Keratinocyte (primary cell): ENCODE measurements around the gene MYMX. TPM values are rescaled to one million over a fixed set of nuclear protein-coding genes. Genes with fewer than 3 reads are reported as not detected.

ENCODE experiments used
- DNase-seq: peaks from one replicate; pipeline ENCODE4 v3.0.0-alpha.2; 2011; ENCODE audit warnings: low read depth, missing footprints, low spot score
- FAIRE-seq: peaks from 2 replicates; lab custom pipeline; 2011; peaks lifted over from hg19 to GRCh38; lab: Jason Lieb, UNC
- H2AFZ ChIP-seq: 2 replicates; pipeline ENCODE4 v1.6.0; 2012; ENCODE audit warnings: low read length, control low read depth, inconsistent platforms; ENCODE audit not compliant: control insufficient read depth
- H3K27ac ChIP-seq: 2 replicates; pipeline ENCODE4 v1.5.1; 2011; ENCODE audit warnings: low read length; ENCODE audit not compliant: control insufficient read depth, insufficient read depth
- H3K27me3 ChIP-seq: 3 replicates; pipeline ENCODE4 v1.6.0; 2011; ENCODE audit warnings: low read length; ENCODE audit not compliant: control insufficient read depth, insufficient read depth; ENCODE audit errors: extremely low read depth
- H3K36me3 ChIP-seq, 2 experiments: 2 replicates in 1 of 2; 3 replicates in 1 of 2; pipeline ENCODE4 v1.5.1; 2011; ENCODE audit warnings: low read length in 2 of 2, mild to moderate bottlenecking in 1 of 2; ENCODE audit not compliant: control insufficient read depth in 2 of 2, insufficient read depth in 2 of 2; ENCODE audit errors: extremely low read depth in 1 of 2
- H3K4me1 ChIP-seq: 3 replicates; pipeline ENCODE4 v1.5.1; 2011; ENCODE audit warnings: low read length; ENCODE audit not compliant: control insufficient read depth, insufficient read depth; ENCODE audit errors: extremely low read depth
- H3K4me2 ChIP-seq: 3 replicates; pipeline ENCODE4 v1.6.0; 2011; ENCODE audit warnings: low read depth, low read length; ENCODE audit not compliant: control insufficient read depth, insufficient read depth; ENCODE audit errors: extremely low read depth
- H3K4me3 ChIP-seq, 3 experiments: fragments of 200-600 bp in 1 of 3; sonication (generic) in 1 of 3; 2 replicates in 2 of 3; 3 replicates in 1 of 3; pipeline ENCODE4 v1.5.1; 2011 to 2016; ENCODE audit warnings: low read length in 3 of 3, mild to moderate bottlenecking in 3 of 3, control low read depth in 2 of 3, inconsistent platforms in 1 of 3, low read depth in 1 of 3, mixed read lengths in 1 of 3, mixed run types in 1 of 3, moderate library complexity in 1 of 3; ENCODE audit not compliant: control insufficient read depth in 2 of 3, insufficient read depth in 2 of 3; ENCODE audit errors: extremely low read depth in 1 of 3
- H3K79me2 ChIP-seq: 2 replicates; pipeline ENCODE4 v1.6.0; 2012; ENCODE audit warnings: low read length; ENCODE audit not compliant: control insufficient read depth, insufficient read depth
- H3K9ac ChIP-seq: 3 replicates; pipeline ENCODE4 v1.6.0; 2011; ENCODE audit warnings: low read length; ENCODE audit not compliant: control insufficient read depth, insufficient read depth; ENCODE audit errors: extremely low read depth
- H3K9me1 ChIP-seq: 3 replicates; pipeline ENCODE4 v1.6.0; 2011; ENCODE audit warnings: low read length; ENCODE audit not compliant: control insufficient read depth, insufficient read depth; ENCODE audit errors: extremely low read depth
- H3K9me3 ChIP-seq: 2 replicates; pipeline ENCODE4 v1.5.1; 2012; ENCODE audit warnings: low read depth, low read length; ENCODE audit not compliant: control insufficient read depth
- H4K20me1 ChIP-seq: 3 replicates; pipeline ENCODE4 v1.6.0; 2011; ENCODE audit warnings: low read length; ENCODE audit not compliant: control insufficient read depth, insufficient read depth; ENCODE audit errors: extremely low read depth
- EZH2 ChIP-seq: IDR thresholded peaks from one replicate; pipeline ENCODE4 v1.6.1; 2012; ENCODE audit warnings: inconsistent platforms, mild to moderate bottlenecking, low read length, moderate library complexity
- dilution Hi-C: fragments of 300-500 bp; cut with MboI; formaldehyde crosslinking; loops from one replicate; pipeline ENCODE4 v1.7.0; 2020; ENCODE audit warnings: low sequenced_read_pairs; ENCODE audit not compliant: extremely low pct_ligation_motif_present
- polyA plus RNA-seq, 5 experiments: library from polyadenylated mRNA; depleted of rRNA in 3 of 5; stranded (reverse) in 3 of 5; stranded (forward) in 1 of 5; unstranded in 1 of 5; fragments of >200 nt; gene quantifications; 1 replicate in 1 of 5; 2 replicates in 3 of 5; 3 replicates in 1 of 5; pipeline versions ENCODE4 v1.2.1 to v1.2.3, GENCODE V29; 2011 to 2012; ENCODE audit warnings: missing spikeins in 2 of 5, low read depth in 1 of 5, low replicate concordance in 1 of 5
- TF ChIP-seq, protein P1 (sequence below), 3 experiments: IDR thresholded peaks in 1 of 3; conservative IDR thresholded peaks in 1 of 3; optimal IDR thresholded peaks in 1 of 3; 2 replicates in 2 of 3; 3 replicates in 1 of 3; pipeline versions ENCODE3 to v1.5.1; 2011; ENCODE audit warnings: low read length in 3 of 3, mild to moderate bottlenecking in 3 of 3, moderate library complexity in 2 of 3, control low read depth in 1 of 3, inconsistent platforms in 1 of 3; ENCODE audit not compliant: insufficient read depth in 2 of 3; ENCODE audit errors: extremely low read depth in 1 of 3

The MYMX gene
- polyA plus RNA-seq, 1 donor (not counting 4 experiments of a cell fraction or from before 2014, with no cell fraction given), result 0.09 TPM

DNA sequence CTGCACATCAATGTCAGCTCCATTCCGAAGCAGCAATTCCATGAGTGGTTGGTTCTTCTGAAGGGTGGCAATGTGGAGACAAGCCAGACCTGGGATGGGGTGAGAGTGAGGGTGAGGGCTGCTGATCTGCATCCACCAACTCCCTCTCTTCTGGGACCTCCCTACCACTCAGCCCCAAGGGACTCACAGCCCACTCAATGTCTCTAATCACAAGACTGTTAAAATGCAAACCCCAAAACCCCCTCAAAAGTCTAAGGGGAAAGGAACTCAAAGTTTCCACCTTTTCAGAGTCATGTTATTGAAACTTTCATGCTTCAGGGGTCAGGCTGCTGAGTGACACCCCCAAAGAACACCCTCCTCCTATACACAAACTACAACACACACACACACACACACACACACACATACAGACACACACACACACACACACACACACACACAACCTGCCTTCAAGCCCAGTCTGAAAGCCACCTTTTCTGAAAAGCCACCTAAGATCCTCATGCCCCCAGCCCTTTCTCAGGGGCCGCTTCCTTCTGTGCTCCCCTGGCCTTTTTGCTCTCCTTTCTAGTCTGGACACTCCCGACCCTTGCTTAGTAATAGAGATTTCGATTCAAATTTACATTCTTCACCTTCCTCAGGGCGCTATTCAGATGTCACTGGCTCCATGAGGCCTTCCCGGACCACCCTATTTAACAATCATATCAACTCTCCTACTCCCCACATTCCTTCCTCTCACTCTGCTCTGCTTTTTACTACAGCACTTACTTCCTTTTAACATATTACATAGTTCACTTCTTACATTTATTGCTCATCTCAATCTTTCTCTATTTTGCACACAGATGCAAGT lies 43.9 kb downstream of the MYMX start:
- no peak overlapping the region for H3K4me3 ChIP-seq
- FAIRE-seq (no peak), DNase-seq (no peak)
- H3K9me3 ChIP-seq, result no peaks in the 10 kb centered on the region
- H3K4me2 ChIP-seq, result no peak overlapping the region
- H3K27me3 ChIP-seq, result no peaks in the 10 kb centered on the region
- no peak overlapping the region for H3K9ac ChIP-seq
- no peak overlapping the region for H2AFZ ChIP-seq
- peaks cover 8% of the 10 kb centered on the region for H4K20me1 ChIP-seq
- H3K27ac ChIP-seq, result no peak overlapping the region
- H3K9me1 ChIP-seq, result peaks cover 2% of the 10 kb centered on the region
- dilution Hi-C loops, result no loop called here
- peaks cover 36% of the 10 kb centered on the region for H3K4me1 ChIP-seq
- H3K79me2 ChIP-seq, result peaks cover 41% of the 10 kb centered on the region
- H3K36me3 ChIP-seq, result peaks cover 17 to 27% of the 10 kb centered on the region in 2 experiments
- TF ChIP-seq, protein P1, sequence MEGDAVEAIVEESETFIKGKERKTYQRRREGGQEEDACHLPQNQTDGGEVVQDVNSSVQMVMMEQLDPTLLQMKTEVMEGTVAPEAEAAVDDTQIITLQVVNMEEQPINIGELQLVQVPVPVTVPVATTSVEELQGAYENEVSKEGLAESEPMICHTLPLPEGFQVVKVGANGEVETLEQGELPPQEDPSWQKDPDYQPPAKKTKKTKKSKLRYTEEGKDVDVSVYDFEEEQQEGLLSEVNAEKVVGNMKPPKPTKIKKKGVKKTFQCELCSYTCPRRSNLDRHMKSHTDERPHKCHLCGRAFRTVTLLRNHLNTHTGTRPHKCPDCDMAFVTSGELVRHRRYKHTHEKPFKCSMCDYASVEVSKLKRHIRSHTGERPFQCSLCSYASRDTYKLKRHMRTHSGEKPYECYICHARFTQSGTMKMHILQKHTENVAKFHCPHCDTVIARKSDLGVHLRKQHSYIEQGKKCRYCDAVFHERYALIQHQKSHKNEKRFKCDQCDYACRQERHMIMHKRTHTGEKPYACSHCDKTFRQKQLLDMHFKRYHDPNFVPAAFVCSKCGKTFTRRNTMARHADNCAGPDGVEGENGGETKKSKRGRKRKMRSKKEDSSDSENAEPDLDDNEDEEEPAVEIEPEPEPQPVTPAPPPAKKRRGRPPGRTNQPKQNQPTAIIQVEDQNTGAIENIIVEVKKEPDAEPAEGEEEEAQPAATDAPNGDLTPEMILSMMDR (optimal IDR thresholded peaks at IDR 0.05 in 1 of 3, IDR thresholded peaks at IDR 0.05 in 1 of 3, conservative IDR thresholded peaks at IDR 0.05 in 1 of 3; ENCODE audit: extremely low read depth in 1 of 3, insufficient read depth in 2 of 3, low read length in 3 of 3), result no peak
- no peak for TF ChIP-seq EZH2

DNA sequence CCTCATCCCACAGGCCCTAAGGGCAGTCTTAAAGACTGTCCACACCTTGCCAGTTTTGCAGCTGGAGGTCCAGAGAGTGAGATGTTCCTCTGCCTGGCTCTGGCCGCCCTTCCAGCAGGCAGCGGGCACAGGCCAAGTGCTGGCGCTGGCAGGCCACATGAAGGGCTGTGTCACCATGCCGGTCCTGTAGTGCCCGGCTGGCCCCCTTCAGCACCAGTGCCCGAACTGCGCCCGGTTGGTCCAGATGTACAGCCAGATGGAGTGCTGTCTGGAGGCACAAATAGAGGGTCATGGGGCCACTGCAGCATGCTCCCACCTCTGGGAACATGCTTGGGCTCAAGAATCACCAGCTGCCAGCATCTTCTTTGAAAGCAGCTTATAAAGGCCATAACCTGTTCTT lies 44.9 kb downstream of the MYMX start:
- Histone ChIP-seq H3K9ac (no peak overlapping the region), H3K27ac (no peak overlapping the region), H3K27me3 (no peaks in the 10 kb centered on the region), H4K20me1 (peaks cover 1% of the 10 kb centered on the region), H3K4me2 (no peak overlapping the region), H3K4me1 (peaks cover 27% of the 10 kb centered on the region), H2AFZ (no peak overlapping the region), H3K9me1 (no peaks in the 10 kb centered on the region), H3K79me2 (peaks cover 31% of the 10 kb centered on the region), H3K4me3 (no peak overlapping the region), H3K9me3 (no peaks in the 10 kb centered on the region), H3K36me3 (peaks cover 17 to 20% of the 10 kb centered on the region in 2 experiments)
- TF ChIP-seq, protein P1 (optimal IDR thresholded peaks at IDR 0.05 in 1 of 3, IDR thresholded peaks at IDR 0.05 in 1 of 3, conservative IDR thresholded peaks at IDR 0.05 in 1 of 3; ENCODE audit: extremely low read depth in 1 of 3, insufficient read depth in 2 of 3, low read length in 3 of 3), result no peak
- no peak for TF ChIP-seq EZH2
- FAIRE-seq, result no peak
- no peak for DNase-seq
- dilution Hi-C loops, result no loop called here
